OCI-LY3 (cell line): ENCODE data around the gene ZBTB16.

Source experiments
- H2AFZ ChIP-seq: fragments of 200-600, 300-600 bp; shearing (Covaris generic); 2 replicates; pipeline ENCODE4 v1.6.0; 2014; ENCODE audit warnings: antibody characterized with exemption, low read depth, low read length
- H3K27ac ChIP-seq: fragments of 200-600, 300-600 bp; sonication (generic); 2 replicates; pipeline ENCODE4 v1.5.1; 2014; ENCODE audit warnings: mild to moderate bottlenecking, low read length, moderate library complexity, mixed read lengths
- H3K27me3 ChIP-seq: fragments of 200-600, 300-600 bp; sonication (generic); 2 replicates; pipeline ENCODE4 v1.6.1; 2014; ENCODE audit warnings: low read depth, low read length, mixed read lengths
- H3K36me3 ChIP-seq: fragments of 200-600, 300-600 bp; sonication (generic); replicated peaks from 2 replicates; pipeline ENCODE3; 2014; ENCODE audit warnings: low read depth, low read length, mixed read lengths
- H3K4me1 ChIP-seq: fragments of 300-600, 200-600 bp; sonication (generic); 2 replicates; pipeline ENCODE4 v1.6.1; 2014; ENCODE audit warnings: low read length, mixed read lengths
- H3K4me2 ChIP-seq: fragments of 200-600, 300-600 bp; sonication (generic); 2 replicates; pipeline ENCODE4 v1.6.1; 2014; ENCODE audit warnings: low read length, mixed read lengths
- H3K4me3 ChIP-seq: fragments of 300-600, 200-600 bp; sonication (generic); 2 replicates; pipeline ENCODE4 v1.5.1; 2014; ENCODE audit warnings: antibody characterized with exemption, mild to moderate bottlenecking, low read length, moderate library complexity
- H3K79me2 ChIP-seq: fragments of 300-600, 200-600 bp; shearing (Covaris generic); 2 replicates; pipeline ENCODE4 v1.6.1; 2014; ENCODE audit warnings: mild to moderate bottlenecking, low read length, mixed read lengths
- H3K9ac ChIP-seq: fragments of 300-600, 200-600 bp; shearing (Covaris generic); 2 replicates; pipeline ENCODE4 v1.6.0; 2014; ENCODE audit warnings: mild to moderate bottlenecking, low read length, moderate library complexity
- H3K9me3 ChIP-seq: fragments of 200-600, 300-600 bp; shearing (Covaris generic); 2 replicates; pipeline ENCODE4 v1.6.1; 2014; ENCODE audit warnings: low read length, mixed read lengths; ENCODE audit not compliant: insufficient read depth
- H4K20me1 ChIP-seq: fragments of 200-600, 300-600 bp; sonication (generic); 2 replicates; pipeline ENCODE4 v1.6.1; 2016; ENCODE audit warnings: low read length, mixed read lengths; ENCODE audit not compliant: insufficient read depth
- EZH2phosphoT487 ChIP-seq: fragments of 200-600 bp; shearing (Covaris generic); IDR thresholded peaks from 2 replicates; pipeline ENCODE4 v1.6.1; 2018; ENCODE audit warnings: antibody characterized with exemption, mixed run types, low read depth
- TF ChIP-seq, protein P1 (sequence below): fragments of 200-600, 300-600 bp; sonication (generic); IDR thresholded peaks from 2 replicates; pipeline ENCODE4 v1.5.1; 2014; ENCODE audit warnings: antibody characterized with exemption, low read length, low read depth

The ZBTB16 gene

DNA sequence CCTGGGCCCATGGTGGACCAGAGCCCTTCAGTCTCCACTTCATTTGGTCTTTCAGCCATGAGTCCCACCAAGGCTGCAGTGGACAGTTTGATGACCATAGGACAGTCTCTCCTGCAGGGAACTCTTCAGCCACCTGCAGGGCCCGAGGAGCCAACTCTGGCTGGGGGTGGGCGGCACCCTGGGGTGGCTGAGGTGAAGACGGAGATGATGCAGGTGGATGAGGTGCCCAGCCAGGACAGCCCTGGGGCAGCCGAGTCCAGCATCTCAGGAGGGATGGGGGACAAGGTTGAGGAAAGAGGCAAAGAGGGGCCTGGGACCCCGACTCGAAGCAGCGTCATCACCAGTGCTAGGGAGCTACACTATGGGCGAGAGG is 4.3 kb downstream of the ZBTB16 start:
- Histone ChIP-seq H3K27me3 (no peaks in the 10 kb centered on the region), H3K79me2 (no peaks in the 10 kb centered on the region), H3K4me1 (no peaks in the 10 kb centered on the region), H3K4me2 (no peak overlapping the region), H3K9ac (no peak overlapping the region), H3K27ac (no peak overlapping the region), H2AFZ (no peak overlapping the region), H3K36me3 (no peaks in the 10 kb centered on the region), H3K4me3 (no peak overlapping the region), H4K20me1 (no peaks in the 10 kb centered on the region), H3K9me3 (no peaks in the 10 kb centered on the region)
- TF ChIP-seq EZH2phosphoT487, result no peak

DNA sequence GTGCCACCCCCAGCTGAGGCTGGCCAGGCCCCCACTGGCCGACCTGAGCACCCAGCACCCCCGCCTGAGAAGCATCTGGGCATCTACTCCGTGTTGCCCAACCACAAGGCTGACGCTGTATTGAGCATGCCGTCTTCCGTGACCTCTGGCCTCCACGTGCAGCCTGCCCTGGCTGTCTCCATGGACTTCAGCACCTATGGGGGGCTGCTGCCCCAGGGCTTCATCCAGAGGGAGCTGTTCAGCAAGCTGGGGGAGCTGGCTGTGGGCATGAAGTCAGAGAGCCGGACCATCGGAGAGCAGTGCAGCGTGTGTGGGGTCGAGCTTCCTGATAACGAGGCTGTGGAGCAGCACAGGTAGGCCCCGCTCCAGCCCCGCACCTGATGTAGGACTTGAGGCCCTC is 4.7 kb downstream of the ZBTB16 start:
- H3K4me2 ChIP-seq, result no peak overlapping the region
- no peak overlapping the region for H3K27ac ChIP-seq
- H2AFZ ChIP-seq, result no peak overlapping the region
- no peaks in the 10 kb centered on the region for H3K4me1 ChIP-seq
- H3K9me3 ChIP-seq, result no peaks in the 10 kb centered on the region
- no peak overlapping the region for H3K4me3 ChIP-seq
- H4K20me1 ChIP-seq, result no peaks in the 10 kb centered on the region
- H3K27me3 ChIP-seq, result no peaks in the 10 kb centered on the region
- no peak overlapping the region for H3K9ac ChIP-seq
- H3K79me2 ChIP-seq, result no peaks in the 10 kb centered on the region
- TF ChIP-seq, protein P1, sequence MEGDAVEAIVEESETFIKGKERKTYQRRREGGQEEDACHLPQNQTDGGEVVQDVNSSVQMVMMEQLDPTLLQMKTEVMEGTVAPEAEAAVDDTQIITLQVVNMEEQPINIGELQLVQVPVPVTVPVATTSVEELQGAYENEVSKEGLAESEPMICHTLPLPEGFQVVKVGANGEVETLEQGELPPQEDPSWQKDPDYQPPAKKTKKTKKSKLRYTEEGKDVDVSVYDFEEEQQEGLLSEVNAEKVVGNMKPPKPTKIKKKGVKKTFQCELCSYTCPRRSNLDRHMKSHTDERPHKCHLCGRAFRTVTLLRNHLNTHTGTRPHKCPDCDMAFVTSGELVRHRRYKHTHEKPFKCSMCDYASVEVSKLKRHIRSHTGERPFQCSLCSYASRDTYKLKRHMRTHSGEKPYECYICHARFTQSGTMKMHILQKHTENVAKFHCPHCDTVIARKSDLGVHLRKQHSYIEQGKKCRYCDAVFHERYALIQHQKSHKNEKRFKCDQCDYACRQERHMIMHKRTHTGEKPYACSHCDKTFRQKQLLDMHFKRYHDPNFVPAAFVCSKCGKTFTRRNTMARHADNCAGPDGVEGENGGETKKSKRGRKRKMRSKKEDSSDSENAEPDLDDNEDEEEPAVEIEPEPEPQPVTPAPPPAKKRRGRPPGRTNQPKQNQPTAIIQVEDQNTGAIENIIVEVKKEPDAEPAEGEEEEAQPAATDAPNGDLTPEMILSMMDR, result no peak
- no peak for TF ChIP-seq EZH2phosphoT487
- no peaks in the 10 kb centered on the region for H3K36me3 ChIP-seq

DNA sequence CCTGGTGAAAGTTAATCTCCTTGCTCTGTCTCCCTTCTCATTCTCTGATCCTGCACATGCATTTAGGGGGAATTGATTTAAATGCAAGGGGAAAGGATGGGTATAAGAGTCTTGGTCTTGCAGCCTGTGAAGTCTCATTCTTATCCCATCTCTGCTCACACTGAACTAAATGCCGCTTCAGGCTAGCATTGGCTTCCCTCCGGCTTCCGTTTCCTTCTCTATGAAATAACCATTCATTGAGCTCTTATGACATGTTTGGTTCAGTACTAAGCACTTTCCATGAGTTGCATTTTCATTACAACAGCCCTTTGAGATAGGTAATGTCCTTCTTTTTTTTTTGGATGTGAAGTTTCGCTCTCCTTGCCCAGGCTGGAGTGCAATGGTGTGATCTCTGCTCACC is 5.6 kb downstream of the ZBTB16 start:
- H3K79me2 ChIP-seq, result no peaks in the 10 kb centered on the region
- no peaks in the 10 kb centered on the region for H3K27me3 ChIP-seq
- H2AFZ ChIP-seq, result no peak overlapping the region
- no peaks in the 10 kb centered on the region for H3K36me3 ChIP-seq
- H4K20me1 ChIP-seq, result no peaks in the 10 kb centered on the region
- H3K4me3 ChIP-seq, result no peak overlapping the region
- H3K4me2 ChIP-seq, result no peak overlapping the region
- H3K9ac ChIP-seq, result no peak overlapping the region
- no peaks in the 10 kb centered on the region for H3K9me3 ChIP-seq
- TF ChIP-seq, protein P1, result no peak
- no peak for TF ChIP-seq EZH2phosphoT487
- H3K27ac ChIP-seq, result no peak overlapping the region
- no peaks in the 10 kb centered on the region for H3K4me1 ChIP-seq

DNA sequence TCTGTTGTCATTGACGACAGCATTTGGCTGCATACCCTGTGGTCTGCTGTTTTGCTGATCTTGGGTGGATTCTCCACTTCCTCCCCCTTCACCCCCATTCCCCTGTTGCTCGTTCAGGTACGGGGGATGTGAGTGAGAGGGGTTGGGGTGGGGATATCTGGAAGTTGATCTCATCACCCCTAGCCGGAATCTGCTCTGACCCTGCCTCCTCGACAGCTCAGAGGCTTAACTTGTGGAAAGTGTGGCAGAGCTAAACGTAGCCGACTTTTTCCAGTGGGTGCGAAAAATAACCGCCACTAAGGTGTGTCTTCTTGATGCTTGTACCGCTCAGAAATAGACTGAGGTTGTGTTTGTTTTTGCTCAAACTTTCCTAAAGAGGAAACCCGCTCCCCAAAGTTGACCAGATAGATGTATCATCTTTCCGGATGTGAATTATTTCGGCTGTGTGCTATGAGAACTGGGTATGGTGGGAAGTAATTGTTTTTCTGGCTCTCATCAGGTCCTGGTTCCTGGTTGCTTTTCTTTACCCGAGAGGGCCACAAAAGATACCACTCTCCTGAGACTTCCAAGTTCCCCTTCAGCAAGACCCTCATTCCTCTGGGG is 6.6 kb downstream of the ZBTB16 start:
- H3K9ac ChIP-seq, result no peak overlapping the region
- H3K9me3 ChIP-seq, result no peaks in the 10 kb centered on the region
- no peaks in the 10 kb centered on the region for H3K36me3 ChIP-seq
- no peak overlapping the region for H3K4me3 ChIP-seq
- no peak overlapping the region for H2AFZ ChIP-seq
- no peaks in the 10 kb centered on the region for H3K4me1 ChIP-seq
- 0 out of 2 replicates have a peak, but pooled peaks cover 2% of the 10 kb centered on the region for H3K27me3 ChIP-seq
- no peak for TF ChIP-seq EZH2phosphoT487
- TF ChIP-seq, protein P1, result no peak
- H4K20me1 ChIP-seq, result no peaks in the 10 kb centered on the region
- H3K4me2 ChIP-seq, result no peak overlapping the region
- no peaks in the 10 kb centered on the region for H3K79me2 ChIP-seq
- H3K27ac ChIP-seq, result no peak overlapping the region

DNA sequence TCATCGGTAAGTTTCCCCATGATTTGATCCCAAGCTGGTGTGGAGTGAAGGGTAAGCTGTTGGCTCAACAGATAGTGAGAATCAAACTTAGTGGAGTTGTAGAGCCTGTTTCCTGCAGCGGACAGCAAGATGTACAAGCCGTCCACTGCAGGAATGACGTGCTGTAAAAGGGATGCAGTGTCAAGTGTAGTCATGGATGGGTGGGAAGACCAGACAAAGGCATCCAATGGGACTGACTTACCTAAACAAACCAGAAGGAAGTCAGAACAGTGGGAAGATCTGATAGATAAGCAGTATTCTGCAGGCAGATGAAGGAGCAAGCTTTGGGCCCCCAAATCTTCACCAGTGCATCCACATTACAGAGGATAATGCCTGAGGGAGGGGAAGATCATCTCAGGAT is 8.8 kb downstream of the ZBTB16 start:
- no peaks in the 10 kb centered on the region for H3K9me3 ChIP-seq
- no peak overlapping the region for H3K4me2 ChIP-seq
- H3K79me2 ChIP-seq, result no peaks in the 10 kb centered on the region
- no peak overlapping the region for H2AFZ ChIP-seq
- no peak overlapping the region for H3K9ac ChIP-seq
- H3K36me3 ChIP-seq, result no peaks in the 10 kb centered on the region
- H3K4me1 ChIP-seq, result no peaks in the 10 kb centered on the region
- no peaks in the 10 kb centered on the region for H4K20me1 ChIP-seq
- H3K4me3 ChIP-seq, result no peak overlapping the region
- H3K27ac ChIP-seq, result no peak overlapping the region
- H3K27me3 ChIP-seq, result 0 out of 2 replicates have a peak, but pooled peaks cover 2% of the 10 kb centered on the region
- TF ChIP-seq EZH2phosphoT487, result no peak
- TF ChIP-seq, protein P1, result no peak
